Hippocampal formation (tissue), 2 donors: ENCODE results near the gene MAN2B2.

Experiments used
- DNase-seq, 2 donors: peaks; one replicate each; lab custom pipeline; 2025; lab: John Stamatoyannopoulos, UW

MAN2B2 gene

DNA sequence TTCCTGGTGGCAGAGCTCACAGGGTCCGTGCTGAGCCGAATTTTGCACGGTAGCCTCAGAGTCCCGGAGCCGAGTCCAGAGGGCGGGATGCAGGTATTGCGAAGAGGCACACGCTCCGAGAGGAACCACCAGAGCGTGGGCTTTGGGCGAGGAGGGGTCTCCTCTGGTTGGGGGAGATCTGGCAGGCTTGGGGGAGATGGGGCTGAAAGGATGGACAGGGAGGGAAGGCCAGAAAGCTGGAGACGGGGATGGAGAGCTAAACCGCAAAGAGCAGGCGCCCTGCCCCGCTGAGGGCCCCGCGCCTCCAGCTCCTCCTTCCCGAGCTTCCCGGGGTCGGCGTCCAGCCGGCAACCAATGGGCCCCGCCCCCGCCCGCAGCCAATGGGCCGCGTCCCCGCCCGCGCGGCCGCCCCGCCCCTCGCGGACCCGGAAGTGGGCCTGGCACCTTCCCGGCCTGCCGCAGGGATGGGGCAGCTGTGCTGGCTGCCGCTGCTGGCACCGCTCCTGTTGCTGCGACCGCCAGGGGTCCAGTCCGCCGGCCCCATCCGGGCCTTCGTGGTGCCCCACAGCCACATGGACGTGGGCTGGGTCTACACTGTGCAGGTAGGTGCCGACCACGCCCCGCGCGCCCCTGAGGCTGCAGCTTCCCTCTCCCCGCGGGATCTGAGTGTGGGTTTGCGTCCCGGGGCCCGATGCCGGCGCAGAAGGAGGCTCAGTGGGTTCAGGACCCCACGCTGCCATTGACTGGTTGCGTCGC, at the start of gene MAN2B2:
Gene MAN2B2 (plus strand): TSS at position 443 of the 756 bp plus-strand sequence. CDS start 22 bp downstream, at position 465.
- peak; percentile 74 to 90 for DNase-seq

DNA sequence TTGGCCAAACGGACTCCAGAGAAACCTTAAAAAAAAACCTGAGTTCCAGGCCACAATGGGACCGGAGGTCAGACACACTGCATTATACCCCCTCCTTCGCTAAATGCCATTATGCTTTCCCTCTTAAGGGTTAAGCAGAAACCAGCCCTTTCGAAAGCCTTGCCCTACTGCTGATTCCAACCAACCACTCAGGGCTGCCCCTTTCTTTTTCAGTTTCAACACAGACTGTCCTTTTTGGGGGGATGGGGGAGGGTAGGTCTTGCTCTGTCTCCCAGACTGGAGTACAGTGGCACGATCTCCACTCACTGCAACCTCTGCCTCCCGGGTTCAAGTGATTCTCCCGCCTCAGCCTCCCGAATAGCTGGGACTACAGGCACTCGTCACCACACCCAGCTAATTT, 49.5 kb upstream of the MAN2B2 start:
- DNase-seq: no peak

DNA sequence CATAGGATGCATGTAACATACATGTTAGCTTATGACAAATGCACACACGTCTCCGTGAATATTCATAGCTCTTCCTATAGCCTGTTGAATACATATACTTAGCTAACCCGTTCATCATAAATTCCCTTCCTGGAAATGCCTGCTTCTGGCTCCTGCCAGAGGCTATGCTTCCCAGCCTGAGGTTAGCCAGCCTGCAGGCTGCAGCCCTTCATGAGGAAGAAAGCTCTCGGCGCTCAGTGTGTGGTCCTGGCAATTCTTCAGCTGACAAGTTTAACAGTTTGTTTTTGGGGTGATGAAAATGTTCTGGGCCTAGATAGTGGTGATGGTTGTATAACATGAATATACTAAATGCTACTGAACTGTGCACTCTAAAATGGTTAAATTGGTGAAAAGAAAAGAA, 48.8 kb upstream of the MAN2B2 start:
- no peak for DNase-seq

DNA sequence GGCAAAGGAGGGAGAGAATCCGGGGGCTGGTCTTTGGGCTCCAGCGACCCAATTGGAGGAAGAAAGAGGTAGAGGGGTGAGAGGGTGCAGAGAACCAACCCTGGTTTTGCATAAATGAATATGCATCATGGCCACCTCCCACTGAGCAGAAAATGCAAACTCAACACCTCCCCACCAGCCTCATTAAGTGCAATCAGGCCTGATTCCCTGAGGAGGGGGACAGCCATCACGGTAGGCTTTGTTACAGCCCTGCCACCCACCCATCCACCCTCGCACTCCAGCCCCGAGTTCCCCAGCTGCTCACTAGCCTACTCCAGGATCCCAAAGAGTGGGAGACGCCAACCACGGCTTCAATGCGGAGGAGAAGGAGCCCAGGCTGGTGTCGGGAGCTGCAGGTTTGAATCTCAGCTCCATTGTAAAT, 48.3 kb upstream of the MAN2B2 start:
- DNase-seq: no peak

DNA sequence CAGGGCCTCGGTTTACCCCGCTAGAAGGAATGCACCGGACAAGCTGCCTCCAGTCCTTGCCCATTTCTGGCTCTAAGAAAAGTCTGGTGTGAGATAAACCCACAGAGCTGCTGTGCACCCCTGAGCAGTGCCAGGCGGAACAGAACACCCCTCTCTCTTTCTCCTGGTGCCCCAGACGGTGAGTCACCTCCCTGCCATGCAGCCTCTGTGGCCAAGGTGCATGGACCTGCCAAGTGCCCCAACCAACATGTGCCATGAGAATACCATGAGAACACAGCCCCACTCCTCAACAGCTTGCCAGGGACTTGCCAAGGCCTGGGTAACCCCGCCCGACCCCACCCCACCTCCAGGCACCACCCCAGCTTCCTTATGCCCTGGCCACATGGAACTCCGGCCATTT, 47.7 kb upstream of the MAN2B2 start:
- DNase-seq: no peak

DNA sequence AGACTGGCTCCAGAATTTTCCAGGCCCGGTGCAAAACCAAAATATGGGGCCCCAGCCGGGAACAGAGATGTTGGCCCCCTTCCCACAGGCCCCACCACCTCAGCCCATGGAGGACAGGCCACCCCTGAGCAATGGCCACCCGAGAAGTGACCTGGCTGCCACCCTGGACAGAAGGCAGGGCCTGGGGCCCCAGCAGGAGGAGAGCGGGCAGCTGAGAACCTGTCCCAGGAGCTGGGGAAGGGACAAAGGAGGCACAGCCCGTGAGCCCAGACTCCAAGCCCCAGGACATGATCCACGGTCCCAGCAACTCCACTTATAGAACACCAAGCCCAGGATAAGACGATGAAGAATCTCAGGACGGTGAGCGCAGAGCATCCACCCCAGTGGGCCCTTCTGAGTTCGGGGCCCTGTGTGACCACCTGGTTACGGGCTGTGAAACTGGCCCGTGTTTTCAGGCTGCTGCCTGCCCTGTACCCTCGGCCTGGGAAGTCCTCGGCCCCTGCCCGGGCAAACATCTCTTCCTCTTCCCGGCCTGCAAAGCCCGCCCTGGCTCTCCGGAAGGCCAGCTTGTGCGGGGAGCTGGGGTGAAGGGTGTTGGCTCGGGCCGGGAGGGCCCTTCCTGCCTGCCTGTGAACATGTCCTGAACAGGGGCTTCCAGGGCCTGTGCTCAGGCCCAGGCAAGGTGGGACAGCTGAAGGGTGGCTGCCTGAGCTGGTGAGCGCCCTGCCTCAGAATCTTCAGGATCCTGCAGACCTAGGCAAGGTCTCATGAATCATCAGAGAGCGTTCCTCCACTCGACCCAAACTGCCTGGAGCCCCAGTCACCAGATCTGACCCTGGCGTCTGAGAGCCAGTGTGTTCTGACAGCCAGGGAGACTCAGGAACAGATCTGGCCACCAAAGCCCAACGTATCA, 47.0 kb upstream of the MAN2B2 start:
- DNase-seq: no peak

DNA sequence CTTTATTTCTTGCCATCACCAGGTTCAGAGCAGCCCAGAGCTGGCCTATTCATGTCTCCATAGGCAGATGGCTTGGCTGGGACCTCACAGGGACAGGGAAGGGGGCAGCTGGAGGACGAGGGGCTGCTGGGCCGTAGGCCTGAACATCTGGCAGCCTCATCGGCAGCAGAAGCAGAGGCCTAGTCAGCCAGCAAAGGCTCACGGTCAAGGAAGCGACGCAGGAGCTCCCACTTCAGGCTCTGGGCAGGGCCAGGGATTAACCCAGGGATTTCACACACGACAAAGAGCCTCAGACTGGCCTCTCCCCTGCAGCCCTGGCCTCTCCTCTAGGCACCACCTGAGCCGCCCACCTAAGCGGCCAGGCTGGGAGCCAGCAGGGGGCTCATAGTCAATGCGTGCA, 46.0 kb upstream of the MAN2B2 start:
- no peak for DNase-seq

DNA sequence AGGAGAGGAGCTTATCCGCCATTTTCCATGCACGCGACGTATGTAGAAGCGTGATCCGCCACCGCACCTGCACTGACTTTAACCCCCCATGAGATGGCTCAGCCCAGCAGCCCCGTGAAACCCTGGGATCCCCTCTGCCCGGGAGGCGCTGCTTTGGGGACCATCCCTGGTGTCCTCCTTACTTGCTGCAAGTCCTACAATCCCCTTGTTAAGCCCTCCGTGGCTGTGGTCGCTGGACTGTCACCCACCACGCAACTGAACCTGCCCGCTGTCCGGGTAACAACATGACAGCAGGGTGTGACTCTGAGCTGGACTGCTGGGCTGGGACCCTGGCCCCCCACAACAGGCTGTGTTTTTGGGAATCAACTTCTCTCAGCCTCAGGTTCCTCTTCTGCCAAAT, 44.7 kb upstream of the MAN2B2 start:
- no peak for DNase-seq

DNA sequence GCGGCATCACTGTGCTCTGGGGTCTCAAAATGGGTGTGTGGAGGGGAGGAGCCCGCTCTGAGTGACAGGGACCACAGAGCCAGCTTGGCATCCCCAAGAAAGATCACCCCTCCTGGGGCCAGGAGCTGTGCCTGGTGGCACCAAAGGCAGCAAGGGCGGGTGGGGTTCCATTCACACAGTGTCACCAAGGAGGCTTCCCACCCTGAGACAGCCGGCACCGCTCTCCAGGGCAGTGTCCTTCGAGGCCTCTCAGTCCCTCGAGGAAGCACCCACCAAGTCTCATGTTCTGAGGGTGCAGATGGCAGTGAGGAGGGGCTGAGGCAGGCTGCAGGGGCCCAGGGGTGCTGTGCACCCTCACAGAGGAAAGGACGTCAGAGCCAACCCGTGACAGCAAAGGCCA, 44.0 kb upstream of the MAN2B2 start:
- no peak for DNase-seq

DNA sequence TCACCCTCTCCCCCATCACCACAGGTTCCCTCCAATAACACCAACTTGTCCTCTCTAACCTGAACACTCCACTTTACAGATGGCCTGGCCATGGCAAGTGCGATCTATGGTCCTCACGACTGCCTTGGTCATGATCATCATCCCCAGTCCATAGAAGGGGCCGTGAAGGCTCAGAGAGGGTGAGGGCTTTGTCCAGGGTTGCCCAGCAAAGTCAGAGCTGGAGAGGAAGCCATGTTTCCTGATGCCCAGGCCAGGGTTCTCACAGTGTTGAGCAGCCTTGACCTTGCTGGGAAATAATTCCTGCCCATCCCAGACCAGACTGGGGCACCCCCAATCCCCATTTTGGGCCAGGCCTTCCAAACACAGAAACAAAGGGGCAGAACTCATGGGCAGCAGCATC, 42.9 kb upstream of the MAN2B2 start:
- no peak for DNase-seq

DNA sequence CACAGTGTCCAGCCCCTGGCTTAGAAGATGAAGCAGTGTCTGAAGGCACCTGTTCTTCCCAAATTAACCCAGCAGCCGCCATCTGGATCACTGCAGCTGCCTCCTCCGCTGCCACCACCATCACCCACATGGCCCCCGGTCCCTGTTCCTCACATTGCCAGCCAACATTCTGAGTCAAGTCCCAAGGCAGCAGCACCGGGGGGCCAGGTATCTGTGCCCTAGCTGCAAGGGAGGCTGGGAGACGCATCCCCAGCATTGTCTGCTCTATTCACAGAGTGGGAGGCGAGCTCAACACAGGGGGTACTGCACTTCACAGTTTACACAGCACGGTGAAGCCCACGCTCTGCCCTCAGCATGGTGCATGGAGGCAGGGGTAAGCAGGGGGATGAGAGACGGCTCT, 42.3 kb upstream of the MAN2B2 start:
- DNase-seq: no peak

DNA sequence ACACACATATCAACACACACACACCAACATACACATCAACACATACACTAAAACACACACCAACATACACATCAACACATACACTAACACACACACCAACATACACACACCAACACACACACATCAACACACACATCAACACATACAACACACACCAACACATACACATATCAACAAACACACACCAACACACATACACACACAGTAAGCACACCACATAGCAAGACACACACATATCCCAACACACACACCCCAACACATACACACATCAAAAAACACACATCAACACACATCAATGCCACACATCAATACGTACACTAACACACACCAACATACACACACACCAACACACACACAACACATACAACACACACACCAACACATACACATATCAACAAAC, 40.9 kb upstream of the MAN2B2 start:
- no peak for DNase-seq

DNA sequence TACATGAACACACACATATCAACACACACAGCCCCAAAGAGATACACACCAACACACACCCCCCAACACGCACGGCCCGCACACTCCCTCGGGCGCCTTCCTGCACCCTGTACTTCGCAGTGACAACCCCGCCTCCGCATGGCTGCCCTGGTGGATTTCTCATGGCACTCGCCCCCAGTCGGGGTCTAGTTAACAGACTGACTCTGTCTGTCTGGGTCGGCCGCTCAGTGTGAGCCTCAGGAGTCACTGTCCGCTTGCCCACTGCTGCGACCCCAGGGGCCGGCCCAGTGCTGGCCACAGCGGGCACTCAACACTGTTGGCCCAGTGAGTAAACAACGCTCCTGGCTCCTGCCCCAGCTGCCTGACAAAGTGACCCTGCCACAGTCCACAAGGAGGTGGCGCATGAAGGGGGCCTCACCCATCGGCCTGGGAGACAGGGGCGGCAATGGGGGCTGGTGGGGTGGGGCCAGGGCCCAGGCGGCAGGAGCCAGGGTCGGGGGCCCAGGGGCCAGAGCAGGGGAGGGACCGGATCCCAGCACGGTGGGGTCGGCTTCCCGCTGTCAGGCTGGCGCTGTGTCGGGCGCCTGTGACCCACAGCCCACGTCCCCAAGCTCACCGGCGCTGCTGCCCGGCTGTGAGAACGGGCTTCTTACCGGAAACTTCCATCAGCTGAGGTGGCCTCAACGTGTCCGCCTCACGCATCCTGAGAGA, 40.2 kb upstream of the MAN2B2 start:
- no peak for DNase-seq

DNA sequence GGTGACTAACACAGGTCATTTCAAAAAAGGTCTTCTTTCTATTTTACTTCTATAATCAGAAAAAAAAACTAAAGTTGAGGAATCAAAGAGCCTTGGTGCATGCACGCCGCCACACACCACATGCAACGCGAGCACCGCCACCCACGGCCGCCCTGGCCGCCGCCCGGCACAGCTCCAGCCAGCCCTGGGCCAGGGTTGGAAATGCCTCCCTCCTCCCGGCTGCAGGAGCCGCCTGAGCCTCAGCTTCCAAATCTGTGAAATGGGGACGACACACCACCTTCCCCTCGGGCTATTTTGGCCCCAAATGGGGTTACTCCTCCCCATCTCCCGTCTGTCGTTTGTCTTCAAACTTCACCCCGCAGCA, 39.7 kb upstream of the MAN2B2 start:
- no peak for DNase-seq

DNA sequence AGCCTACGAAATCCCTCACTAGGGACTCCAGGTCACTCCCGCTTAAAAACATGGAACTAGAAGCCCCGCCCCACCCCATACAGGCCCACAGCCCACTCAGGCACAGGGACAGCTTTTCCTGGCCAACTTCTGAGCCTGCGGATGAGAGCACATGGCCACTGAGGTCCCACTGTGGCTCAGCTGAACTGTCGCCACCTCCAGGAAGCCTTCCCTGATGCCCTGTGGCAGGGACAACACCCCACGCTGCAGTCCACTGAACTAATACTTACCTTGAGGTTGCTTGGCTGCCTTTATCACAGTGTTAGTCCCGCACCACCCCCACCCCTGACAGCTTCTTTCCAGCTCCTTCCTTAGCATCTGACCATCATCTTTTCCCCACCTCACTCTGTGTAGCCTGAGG, 39.3 kb upstream of the MAN2B2 start:
- no peak for DNase-seq

DNA sequence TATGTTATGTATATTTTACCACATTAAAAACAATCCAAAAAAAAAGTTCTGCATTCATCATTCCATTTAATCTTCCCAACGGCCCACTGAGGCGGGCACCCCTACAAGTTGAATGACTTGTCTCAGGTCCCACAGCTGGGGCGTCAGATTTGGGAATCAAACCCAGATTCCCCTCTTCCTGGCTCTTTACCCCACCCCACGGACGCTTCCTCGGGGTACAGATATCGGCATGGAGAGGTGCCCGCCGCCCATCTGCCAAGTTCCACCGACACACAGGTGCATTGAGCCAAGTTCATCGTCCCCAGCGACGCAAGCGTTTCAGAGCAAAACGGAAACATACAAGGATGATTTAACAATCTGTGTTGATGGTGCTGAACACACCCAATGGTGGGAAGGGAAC, 36.9 kb upstream of the MAN2B2 start:
- DNase-seq: no peak

DNA sequence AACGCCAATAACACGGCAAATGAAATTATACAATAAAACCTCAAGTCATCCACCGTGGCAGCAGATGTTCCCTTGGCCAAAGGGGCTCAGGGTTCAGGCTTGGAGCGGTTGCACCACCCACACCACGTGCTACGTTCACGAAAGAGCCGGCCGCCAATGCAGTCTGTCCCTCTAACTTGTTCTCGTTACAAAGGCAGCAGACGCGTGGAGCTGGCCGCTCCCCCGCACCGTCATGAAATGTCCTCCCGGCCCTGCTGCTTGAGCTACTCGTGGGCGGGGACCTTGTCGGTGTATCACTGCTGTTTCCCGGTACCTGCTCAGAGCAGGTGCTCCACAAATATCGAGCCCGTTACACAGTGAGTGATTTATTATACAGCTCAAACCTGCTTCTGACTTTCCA, 36.4 kb upstream of the MAN2B2 start:
- no peak for DNase-seq

DNA sequence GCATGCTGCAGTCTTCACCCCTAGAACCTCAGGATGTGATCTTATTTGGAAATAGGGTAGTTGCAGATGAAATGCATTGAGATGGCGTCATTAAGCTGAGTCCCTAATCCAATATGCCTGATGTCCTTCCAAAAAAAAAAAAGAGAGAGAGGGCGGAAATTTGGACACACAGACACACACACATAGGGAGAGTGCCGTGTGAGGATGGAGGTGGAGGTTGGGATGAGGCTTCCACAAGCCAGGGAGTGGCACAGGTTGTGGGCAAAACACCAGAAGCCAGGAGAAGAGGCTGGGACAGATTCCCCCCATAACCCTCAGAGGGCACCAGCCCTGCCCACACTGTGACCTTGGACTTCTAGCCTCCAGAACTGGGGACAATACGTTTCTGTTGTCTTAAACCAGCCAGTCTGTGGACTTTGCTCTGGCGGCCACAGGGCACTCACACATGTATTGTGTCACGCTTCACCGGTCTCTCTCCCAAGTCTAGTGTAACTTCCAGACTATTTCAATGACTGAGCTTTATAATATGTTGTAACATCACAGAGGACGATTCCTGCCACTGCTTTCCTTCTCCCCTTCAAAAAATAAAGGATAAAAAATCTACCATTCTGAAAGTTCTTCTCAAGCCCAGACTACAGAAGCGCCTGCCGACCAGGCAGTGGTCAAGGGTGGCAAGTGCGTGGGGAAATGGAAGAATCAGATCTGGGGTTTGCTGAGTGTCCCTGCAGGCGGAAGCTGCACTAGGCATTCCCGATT, 35.8 kb upstream of the MAN2B2 start:
- no peak for DNase-seq

DNA sequence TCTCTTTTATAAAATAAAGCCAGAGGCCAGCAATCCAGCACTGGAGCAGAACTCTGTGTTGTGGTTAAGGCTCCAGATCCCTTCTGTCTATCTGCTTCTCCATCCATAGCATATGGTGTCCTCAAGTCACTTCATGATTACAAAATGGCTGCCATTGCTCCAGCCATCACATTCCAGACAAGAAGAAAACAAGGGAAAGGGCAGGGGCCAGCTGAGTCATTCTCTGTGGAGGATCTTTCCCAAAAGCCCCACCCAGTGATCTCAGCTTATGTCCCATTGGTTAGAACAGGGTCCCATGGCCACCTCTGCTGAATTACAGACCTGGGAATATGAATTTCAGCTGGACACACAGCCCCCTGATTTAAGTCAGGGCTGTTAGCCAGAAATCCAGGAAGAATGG, 34.1 kb upstream of the MAN2B2 start:
- DNase-seq: no peak

DNA sequence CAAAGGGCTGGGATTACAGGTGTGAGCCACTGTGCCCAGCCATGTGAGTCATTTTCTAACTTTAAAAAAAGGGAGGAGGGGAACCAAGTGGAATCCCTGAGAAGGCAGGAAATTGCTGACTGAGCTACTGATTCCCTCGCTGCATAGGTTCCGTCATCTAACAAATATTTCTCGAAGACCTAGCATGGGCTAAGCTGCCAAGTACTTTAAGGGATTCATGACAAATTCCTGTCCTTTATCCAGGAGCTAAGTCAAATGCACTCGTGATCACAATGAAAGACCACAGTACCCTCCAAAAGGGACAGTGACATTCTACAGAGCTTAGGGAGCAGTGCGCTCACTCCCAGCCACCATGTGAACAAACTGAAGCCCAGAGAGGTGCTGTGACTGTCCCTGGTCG, 33.2 kb upstream of the MAN2B2 start:
- no peak for DNase-seq

DNA sequence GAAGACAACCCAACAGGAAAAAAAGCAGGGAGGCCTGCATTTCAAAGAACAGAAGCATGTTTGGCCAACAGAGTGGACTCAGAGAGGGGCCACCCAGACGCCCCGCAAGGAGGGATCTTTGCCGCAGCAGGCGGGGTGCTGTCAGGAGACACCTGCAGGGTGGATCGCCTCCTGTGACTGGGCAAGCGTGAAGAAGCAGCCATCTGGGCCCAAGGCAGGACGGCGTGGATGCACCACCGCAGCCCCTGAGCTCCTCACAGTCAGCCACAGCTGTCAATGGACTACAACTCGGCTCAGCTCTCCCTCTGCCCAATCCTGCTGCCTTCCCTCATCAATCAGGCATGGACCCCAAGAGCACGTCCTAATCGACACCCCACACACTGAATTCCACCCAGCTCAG, 32.0 kb upstream of the MAN2B2 start:
- DNase-seq: no peak

DNA sequence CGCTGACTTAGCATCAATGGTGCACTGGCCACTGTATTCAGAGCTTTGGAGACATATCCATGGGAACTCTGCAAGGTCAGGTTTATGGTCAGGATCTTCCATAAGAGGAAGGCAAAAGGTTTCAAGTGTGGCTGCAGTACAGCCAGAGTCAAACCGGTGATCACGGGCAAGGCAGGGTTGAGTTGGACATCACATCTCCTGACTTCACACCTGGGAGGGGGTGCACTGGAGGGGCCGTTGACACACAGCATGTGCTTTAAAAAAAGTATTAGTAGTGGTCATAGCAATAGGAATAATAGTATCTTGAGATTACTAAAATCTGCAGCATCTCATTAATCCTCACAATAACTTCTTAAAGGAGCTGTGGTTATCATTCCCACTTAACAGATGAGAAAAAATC, 28.9 kb upstream of the MAN2B2 start:
- DNase-seq: no peak
